Medulla oblongata (tissue), 1 donor: ENCODE measurements around the gene SYNPR.
A peak's percentile ranks its signal among the peaks of the same experiment; 100 is the strongest.

Source experiments
- DNase-seq: peaks from one replicate; pipeline ENCODE4 v3.0.0-alpha.2; 2015; ENCODE audit errors: extremely low spot score

SYNPR gene

DNA sequence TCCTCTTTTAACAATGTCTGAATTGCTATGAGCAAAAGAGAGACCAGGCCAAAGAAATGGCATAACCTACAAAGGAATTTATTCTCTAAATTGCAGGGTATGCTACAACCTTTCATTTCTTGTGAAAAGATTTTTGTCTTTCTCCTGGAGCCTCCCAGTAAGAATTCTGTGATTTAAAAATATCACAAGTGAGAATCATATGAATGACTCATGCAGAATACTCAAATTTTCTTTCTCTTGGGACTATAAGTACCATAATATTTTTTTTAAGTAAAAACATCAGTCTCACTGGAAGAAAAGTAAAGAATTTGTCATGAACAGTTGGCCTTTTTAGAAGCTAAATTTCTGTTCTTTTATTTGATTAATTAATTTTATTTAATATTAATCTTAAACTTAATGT, 26.3 kb downstream of the SYNPR start:
- no peak for DNase-seq

DNA sequence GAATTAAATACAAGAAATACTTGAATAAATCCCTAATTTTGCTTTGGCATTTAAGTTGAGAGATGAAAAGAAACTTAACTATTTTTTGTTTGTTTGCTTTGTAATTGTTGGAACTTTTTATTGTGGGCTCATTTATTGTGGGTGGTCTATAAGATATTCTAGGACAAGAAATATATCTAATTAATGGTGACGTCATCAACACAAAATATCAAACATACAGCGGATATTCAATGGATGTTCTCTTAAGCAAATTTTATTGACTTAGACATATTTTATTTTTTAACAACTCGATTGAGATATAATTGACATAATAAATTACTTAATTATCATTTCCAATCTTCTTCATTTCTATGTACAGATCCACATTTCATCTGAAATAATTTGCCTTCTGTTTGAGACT, 30.0 kb downstream of the SYNPR start:
- DNase-seq = no peak

DNA sequence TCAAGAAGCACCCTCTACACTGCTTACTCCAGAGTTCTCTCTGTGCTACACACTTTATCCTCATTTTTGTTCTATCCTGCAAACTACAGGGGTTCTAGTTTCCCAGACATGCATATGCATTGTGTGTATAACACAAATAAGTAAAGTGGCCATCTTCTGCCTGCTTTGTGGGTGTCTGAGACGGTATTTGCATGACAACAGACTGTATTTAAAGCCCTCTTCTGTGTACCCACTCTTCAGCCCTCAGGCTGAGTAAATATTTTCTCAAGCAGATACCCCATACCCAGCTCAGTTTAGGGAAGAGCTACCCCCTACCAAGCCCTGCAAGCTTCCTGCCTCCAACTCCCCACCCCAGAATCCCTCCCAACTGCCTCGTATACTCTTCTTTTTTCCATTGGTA, 31.7 kb downstream of the SYNPR start:
- DNase-seq = no peak

DNA sequence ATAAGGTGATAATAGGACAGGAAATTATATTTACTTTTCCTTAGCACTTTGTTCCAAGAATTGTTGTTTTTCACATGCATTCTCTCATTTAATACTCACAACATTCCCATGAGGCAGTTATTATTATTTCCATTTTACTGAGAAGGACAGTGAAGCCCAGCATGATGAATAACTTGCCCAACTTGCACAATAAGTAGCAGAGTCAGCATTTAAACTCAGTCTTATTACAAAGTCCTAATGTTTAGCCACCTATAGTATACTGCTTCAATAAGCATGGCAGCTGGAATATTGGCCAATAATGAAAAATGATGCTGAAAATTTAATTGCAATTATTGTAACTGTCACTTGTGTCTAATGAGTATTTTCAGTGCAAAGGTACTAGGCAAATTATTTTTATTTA, 45.7 kb downstream of the SYNPR start:
- DNase-seq = no peak

DNA sequence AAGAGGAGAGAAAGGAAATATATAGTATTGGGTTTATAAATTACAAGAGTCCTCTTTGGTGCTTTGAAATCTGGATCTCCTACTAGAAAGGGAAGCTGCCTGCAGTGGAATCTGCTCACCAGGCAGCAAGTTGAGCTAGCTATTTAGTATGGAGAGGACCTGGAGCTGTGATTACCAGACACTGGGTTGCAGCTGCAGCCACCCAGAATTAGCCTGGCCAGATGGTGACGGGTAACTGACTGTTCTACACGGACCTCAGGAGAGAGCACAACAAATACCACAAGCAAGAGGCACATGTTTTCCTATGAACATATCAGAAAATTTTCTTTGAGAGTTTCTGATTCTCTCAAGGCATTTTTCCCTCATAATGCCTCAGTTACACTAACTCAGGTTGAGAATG, 46.5 kb downstream of the SYNPR start:
- DNase-seq = no peak

DNA sequence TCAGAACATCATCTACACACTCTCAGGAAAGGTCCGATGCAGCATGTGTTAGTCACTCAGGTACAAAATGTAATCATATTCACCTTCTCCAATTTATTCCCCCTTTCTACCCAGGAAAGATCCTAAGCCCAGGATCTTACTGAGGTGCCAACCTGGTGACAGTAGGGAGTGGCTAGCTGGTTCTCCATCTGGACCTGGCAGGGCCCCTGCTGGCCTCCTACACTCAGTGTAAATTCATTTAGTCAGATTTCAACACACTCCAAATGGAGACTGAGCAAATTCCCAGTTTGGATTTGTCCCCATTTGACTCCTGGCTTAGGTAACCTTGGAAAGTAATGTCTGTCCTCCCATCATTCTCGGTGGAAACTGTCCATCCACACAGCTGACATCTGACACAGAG, 47.3 kb downstream of the SYNPR start:
- DNase-seq = no peak

DNA sequence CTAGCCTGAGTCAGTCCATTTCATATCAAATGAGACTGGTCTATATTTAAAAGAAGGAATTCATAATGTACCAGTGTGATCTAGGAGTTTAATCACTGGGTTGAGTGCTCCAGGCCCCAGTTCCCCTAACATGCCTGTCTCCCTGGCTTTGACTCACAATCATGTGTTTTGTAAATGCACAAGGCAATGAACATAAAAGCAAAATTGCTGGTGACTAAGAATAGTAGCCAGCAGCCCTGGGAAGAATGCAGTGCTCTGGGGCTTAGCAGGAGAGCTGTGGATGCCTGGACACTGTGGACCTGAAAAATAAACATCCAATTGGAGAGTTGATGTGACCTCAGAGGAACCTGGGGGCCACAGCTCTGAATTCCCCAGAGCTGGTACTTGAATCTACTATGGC, 50.3 kb downstream of the SYNPR start:
- DNase-seq = no peak

DNA sequence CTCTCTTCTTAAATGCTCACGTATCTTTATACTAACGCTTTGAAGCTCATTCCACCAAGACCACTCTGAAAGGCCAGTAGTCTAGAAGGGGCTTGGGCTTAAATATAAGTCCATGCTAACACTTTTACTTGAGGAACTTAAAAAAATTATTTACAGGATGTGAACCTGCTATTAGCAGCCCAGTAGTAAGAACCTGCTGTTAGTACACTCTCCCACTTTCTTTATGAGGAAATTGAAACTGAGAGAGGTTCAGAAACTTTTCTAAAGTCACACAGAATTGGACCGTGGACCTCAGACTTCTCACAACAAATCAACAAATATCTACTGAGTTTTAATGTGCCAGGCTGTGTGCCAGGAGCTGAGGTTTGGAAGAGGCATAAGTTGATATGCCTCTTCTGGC, 53.4 kb downstream of the SYNPR start:
- DNase-seq = no peak

DNA sequence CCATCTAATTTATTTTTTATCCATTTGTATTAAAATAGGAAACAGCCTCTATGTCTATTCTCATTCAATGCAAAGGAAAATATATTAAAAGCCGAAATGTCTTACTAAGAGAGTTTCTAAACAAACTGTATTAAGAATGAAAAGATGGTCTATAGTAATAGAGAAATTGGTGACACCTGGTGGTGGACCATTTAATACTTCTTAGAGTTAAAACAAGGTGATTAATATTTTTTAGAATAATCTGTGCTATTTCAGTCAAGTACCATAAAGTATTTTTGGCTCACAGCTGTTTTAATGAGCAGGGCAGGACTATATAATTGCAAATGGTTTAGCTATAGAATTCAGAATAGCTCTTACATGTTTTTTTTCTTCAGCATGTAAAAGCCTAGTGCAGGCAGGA, 55.7 kb downstream of the SYNPR start:
- DNase-seq = no peak

DNA sequence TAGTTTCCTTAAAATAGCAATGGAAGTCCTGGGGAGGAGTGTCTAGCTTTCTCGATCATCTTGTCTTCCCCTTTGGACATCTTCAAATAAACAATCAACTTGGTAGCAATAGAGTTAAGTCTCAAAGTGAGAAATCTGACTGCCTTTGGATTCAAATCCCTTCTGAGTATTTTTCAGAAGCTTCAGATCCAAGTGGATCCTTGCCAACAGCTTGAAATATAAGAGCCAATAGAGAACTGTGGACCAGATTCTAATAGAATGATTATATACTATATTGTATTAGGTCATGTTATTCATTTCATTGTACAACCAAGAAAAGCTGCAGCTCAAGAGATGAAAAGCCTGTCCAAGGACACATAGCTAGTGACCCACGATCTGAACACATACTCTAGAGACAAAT, 60.2 kb downstream of the SYNPR start:
- no peak for DNase-seq

DNA sequence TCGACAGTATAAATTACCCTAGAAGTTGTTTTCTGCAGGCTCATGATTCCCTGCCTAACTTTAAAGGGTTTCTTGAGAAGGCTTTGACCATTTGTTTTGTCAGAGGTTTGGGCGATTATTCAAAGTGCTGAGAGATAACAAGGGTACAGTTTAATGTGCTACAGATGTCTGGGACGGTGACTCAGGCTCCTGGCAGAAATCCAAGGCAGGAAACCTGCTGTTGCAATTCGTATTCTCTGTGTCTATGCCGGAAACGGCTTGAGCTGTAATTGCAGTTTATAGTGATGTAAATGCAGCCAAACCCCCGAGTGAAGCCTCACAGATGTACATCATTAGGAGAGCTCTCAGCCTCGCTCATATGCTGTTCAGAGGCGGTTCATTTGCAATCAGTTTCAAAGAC, 65.6 kb downstream of the SYNPR start:
- DNase-seq = peak; percentile 15

DNA sequence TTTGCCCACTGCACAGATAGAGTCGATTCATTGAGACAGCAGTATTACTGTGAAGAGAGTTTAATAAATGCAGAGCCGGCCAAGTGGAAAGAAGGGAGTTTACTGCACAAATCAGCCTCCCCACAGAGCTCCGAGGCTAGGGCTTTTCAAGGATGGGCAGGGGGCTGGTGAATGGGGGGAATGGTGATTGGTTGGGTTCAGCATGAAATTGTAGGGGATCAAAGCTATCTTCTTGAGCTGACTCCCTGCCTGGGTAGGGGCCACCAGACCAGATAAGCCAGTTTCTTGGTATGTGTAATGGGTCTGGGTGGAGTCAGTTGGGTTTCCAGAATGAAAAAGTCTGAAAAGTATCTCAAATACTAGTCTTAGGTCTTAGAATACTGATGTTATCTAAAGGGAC, 66.6 kb downstream of the SYNPR start:
- DNase-seq = no peak

DNA sequence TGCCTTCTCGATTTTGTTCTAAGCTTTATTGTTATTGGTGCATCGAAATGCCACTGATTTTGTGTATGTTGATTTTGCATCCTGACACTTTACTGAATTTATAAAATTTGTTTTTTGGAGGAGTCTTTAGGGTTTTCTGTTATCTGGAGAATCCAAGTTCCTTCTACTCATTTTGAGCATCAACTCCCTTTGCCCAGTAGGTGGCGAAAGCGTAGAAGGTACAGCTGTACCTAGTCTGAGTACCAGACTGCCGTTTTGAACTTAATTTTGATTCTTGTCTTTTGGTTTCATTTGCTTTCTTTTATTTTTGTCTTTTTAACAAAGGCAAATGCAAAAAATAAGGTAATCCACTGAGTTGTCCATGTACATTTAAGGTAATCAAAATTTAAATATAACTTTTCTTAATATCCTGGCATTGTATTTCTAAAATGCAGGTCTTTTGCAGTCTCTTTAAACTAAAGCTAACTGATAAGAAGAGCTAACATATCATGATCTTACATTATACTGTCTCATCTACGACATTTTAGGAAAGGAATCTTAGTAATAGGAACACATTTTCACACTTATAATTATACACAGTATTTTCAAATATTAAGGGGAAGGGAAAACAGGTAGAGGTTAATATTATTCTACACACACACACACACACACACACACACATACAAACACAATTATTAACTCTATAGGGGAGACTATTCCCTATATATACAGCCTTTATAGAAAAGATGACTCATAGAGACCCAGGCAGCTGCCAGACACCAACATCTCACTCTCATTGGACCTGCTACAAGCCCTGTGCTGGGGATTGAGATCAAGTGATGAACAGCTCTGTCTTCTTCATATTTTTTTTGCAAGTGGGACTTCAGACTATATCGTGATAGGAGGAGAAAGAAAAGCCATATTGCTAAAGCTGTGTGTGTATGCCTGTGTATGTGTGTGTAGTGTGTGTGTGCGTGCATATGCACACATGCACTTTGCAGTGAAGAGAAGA, 71.8 kb downstream of the SYNPR start:
- DNase-seq = peak; percentile 76

DNA sequence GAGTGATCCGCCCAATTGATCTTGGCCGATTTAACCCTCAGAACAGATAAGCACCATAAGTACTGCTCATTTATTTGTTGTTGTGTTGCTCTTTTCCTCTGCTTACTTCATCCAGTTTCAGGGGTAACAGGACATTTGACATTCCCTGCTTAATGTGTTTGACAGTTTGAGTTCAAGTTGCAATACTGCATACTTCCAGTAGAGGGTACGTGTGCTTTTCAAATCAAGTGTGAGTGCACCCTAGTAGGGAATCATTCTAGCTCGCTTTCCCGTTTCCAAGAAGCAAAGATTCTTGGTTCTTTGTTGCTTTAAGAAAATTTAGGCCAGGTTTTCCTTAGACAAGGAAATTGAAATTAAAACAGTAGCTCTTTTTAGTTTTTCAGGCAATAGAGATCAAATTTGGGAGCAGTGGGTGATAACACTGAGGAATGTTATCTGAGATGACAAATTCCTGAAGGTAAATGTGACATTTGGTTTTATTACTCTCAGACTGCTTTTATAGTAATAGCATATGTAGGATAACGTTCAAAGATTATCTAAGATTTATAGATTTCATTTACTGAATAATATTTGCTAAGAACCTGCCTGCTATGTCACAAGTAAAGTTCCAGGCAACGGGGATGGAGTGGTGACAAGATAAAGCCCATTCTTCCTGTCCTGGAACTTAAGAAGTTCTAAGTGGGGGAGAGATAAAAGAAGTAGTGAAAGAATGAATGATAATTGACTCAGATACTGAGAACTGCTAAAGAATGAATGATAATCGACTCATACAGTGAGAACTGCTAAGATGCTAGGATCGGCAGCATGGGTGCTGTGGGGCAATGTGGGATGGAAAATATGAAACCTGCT, 73.3 kb downstream of the SYNPR start:
- peak; percentile 84 for DNase-seq

DNA sequence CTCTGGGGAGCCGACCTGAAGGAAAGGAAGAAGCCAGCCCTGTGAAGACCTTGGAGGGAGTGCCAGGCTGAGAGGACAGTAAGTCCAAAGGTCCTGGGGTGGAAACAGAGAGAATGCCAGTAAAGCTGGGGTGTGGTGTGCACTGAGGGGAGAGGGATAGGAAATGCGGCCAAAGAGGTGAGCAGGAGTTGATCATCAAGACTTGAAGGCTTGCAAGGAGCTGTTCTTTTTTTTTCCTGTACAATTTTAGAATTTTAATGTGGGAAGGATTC, 73.8 kb downstream of the SYNPR start:
- no peak for DNase-seq

DNA sequence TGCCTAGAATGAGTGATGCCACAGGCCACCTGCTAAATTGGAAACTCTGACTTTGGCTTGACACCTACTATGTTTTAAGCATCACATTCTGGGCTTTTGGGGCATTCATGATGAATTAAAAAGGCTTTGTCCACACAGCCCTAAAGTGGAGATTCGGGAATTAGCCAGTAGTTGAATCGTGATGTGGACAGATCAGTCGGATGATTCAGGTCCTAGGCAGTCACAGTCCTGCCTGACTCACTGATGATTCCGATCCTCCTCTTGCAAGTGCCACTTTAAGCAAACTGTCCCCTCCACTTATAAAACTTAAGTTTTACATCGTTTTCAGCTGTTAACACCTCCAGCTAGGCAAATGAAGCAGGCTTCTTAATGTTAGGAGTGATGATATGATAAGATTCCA, 75.3 kb downstream of the SYNPR start:
- DNase-seq = no peak

DNA sequence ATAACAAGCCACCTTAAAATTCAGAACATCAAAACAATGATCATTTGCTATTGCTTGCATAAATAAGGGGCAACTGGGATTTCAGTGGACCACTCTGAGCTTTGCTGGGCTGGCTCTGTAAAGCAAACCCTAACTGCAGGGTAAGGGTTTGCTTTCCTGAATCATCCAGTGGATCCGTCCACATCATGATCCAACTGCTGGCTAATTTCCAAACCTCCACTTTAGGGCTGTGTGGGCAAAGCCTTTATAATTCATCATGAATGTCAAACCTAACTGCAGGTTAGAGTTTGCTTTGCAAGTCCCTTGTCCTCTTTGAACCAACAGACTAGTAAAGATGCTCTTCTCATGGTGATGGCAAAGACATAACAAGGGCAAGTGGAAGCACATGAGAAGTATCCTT, 76.1 kb downstream of the SYNPR start:
- DNase-seq = no peak

DNA sequence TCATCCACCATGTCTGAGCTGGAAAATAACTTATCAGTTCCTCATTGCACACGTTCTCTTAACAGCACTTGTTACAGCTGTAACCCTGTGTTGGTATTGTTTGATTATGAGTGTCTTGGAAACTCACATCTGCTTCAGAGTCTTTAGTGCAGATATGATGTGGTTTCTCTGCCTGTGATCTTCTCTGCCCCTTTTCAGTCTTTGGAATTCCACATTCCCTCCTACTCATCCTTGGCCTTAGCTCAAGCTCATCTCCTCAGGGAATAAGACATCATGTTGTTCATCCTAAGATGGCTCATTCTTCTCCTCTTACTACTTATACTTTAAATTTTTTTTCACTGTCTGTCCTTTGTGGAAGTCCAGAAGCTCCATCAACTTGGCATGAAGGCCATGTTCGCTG, 77.7 kb downstream of the SYNPR start:
- DNase-seq = no peak

DNA sequence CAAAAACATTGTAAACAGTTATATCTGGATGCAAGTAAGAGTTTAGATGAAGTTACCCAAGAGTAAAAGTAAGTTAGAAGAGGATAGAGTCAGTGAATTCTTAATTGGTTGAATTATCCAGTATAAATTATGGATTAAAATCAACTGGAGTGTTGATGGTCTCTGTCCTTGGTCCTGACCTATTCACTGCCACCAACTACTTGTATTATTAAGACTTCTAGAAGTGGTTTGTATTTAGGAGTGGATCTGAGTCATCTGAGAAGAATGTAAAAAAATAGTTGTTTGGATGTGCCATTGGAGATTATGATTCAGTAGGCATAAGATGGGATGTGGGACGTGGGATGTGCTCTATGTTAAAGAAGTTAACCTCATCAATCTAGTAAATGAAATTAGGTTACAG, 86.4 kb downstream of the SYNPR start:
- no peak for DNase-seq

DNA sequence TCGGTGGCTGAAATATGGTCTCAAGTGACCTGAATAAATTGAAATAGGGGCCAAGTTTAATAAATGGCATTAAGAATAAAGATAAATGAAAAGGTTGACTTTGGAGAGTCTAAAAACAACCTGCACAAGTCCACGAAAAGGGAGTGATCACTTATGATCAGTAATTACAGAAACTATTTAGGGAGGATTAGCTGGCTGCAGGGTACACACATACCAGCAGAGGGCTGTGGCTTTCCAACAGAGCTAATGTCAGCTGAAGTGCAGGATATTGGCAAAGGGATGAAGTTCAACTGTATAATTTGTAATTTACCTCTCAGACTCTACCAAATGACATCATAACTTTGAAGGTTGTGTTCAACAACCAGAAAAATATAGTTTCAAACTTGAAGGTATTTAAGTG, 86.8 kb downstream of the SYNPR start:
- DNase-seq = peak; percentile 17

DNA sequence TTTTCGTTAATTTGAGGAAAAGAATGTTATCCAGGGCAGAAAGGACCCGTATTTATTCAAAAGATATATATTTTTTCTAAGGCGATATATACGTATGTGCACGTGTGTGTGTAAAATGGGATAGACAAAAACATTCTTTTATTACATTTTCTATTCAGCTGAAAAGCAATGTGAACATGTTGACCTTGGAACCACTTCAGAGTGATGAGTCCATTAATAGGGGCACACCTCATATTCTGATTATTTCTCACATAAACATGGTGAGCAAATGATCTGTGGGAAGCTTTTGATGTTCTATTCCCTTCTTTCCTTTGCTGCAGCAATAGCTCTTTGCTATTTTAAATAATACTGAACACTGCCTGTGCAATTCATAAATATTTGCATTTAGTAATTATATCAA, 87.6 kb downstream of the SYNPR start:
- no peak for DNase-seq

DNA sequence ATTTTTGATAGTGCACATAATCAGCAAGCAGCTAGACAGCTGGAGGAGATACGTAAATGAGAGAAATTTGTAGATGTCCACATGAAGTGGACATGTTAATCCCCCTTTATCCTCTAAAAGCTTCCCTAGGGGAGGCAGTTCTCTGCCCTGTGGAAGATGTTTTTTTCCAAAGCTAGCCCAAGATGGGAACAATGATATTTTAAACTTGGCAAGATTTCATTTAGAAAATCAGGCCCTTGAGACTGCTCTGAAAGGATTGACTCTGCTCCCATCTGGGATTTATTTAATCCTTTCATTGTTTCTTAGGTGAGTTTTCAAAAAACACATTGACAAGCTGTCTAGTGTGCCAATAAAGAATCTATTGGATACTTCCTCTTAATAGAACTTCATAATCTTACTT, 92.0 kb downstream of the SYNPR start:
- DNase-seq = no peak

DNA sequence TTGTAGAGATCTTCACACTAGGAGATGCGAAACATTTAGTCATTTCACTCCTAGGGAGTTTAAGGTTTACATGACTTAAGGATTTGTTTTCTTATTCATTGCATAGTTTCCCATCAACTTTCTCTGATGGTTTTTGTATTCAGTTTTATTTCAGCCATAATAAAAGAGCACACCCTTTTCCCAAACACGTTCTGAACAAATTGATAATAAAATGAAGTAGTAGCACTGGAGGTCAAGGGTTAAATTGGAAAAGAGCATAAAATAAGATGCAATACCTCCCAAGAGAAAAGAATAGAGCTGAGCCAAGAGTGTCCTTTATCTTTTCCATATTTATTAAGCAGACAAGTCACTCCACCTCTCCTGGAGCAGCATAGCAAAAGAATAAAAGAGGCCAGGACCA, 104.9 kb downstream of the SYNPR start:
- DNase-seq = no peak
